NK-92 treated with Interleukin-12 subunit alpha and Interleukin-12 subunit beta, amount 100 ng/mL, for 24 hours (cell line): ENCODE data around the gene LMLN.
A peak's percentile ranks its signal among the peaks of the same experiment; 100 is the strongest.
"Not testable (repeated sequence)": the region's sequence is repeated elsewhere in the genome, so short reads cannot be mapped to it uniquely, and the experiment has no call there.

Source experiments
- DNase-seq: peaks from one replicate; lab custom pipeline; 2025; lab: John Stamatoyannopoulos, UW

The LMLN gene

GRCh38 chr3:198026620-198027019 is 66.6 kb downstream of the LMLN start:
- DNase-seq, result no peak

- no peak for DNase-seq
These were observed 67.2 kb downstream of the LMLN start for GRCh38 chr3:198027045-198027798.

GRCh38 chr3:198027799-198028390 is 67.9 kb downstream of the LMLN start:
- no peak for DNase-seq

GRCh38 chr3:198028718-198029117 is 68.7 kb downstream of the LMLN start:
- DNase-seq, result no peak

DNA sequence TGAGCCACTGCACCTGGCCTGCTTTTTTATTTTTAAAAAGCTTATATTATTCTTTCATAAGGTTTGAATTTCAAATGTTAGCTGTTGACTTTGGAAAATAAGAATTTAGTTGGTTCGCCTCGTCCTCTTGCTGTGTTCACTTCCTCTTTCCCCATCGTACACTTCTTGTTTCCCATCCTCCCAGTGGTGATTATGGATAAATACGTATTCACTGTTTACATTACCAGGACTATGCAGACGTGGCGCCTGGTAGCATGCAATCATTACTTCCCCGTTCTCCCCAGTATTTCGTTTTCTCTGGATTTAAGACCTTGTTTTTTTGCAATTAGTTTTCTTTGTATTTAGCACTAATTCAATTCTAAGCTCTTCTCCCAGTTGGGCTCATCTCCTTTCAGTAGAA is 70.1 kb downstream of the LMLN start:
- no peak for DNase-seq

DNA sequence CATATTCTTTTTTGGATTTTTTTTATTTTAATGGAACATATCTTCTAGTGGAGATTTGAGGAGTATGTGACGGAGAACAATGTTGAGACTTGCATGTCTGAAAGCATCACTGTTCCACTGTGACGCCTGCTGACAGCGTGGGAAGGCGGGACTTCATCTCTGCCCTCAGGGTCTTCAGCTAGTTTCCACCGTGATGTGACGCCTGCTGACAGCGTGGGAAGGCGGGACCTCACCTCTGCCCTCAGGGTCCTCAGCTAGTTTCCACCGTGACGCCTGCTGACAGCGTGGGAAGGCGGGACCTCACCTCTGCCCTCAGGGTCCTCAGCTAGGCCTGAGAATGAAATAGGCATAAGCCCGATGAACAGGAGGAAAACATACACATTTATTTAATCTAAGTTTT is 70.7 kb downstream of the LMLN start:
- no peak for DNase-seq

DNA sequence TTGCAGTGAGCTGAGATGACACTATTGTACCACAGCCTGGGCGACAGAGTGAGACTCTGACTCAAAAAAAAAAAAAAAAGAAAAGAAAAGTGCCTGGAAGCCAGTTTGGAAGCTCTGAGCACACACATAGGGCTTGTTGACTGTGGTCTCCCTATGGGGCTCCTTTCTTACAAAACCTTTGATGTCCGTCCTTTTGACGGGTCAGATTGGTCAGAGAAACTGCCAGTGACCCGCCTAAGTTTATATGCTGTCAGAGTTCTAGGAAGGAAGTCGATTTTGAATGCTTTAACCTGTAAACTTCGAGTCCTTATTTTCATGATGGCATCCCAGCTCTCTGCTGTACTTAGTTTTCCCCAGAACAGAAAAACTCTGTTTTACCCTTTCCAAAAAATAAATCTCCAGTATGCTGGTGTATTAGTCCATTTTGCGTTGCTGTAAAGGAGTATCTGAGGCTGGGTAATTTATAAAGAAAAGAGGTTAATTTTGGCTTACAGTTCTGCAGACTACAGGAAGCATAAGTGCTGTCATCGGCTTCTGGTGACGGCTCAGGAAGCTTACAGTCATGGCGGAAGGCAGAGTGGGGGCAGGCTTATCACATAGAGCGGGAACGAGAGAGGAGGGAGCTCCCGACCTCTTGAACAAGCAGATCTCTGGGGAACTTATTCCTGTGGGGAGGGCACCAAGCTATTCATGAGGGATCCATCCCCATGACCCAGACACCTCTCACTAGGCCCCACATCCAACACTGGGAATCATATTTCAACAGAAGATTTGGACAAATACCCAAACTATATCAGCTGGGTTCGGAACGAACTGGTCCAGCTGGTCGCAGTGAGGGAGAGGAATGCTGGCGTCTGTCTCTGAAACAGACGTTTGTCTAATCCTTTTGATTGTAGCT is 72.3 kb downstream of the LMLN start:
- DNase-seq, result no peak

DNA sequence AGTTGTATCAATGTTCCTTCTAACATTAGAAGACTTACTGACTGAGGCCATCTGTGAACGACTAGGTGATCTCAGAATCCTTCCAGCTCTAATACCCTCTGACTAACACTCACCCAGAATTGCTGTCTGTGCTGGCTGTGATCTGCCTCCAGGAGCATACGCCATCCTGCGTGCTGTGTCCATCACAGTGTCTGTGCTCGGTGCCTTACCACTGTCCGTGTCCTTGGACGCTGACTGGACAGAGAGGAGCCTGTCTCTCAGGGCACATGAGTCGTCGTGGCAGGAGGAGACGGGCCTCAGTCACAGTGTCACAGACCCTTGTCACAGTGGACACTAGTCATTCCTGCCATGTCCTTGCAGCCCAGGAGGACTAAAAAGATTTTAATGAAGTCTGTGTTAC is 83.1 kb downstream of the LMLN start:
- DNase-seq, result no peak

GRCh38 chr3:198046120-198046857 is 86.3 kb downstream of the LMLN start:
- no peak for DNase-seq

DNA sequence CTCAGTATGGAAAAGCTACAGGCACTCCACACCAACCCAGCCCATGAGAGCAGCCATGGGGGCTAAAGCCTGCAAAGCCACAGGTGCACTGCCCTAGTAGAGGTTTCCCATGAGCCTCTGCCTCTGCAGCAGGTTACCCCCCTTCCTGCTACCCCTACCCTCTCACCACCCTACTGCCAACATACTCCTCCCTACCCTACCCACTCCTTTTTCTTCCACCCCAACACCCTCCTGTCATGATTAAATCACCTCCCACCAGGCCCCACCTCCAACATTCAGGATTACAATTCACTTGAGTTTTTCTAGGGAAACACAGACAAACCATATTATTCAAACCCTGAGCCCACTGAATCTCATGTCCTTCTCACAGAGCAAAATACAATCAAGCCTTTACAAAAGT is 88.4 kb downstream of the LMLN start:
- DNase-seq, result no peak

- no peak for DNase-seq
These were observed 91.8 kb downstream of the LMLN start for GRCh38 chr3:198051836-198052235.

- DNase-seq, result not testable (repeated sequence)
These were observed 93.4 kb downstream of the LMLN start for GRCh38 chr3:198053462-198053861.

- DNase-seq, result no peak
These were observed 101.4 kb downstream of the LMLN start for GRCh38 chr3:198061119-198062067.

GRCh38 chr3:198062068-198062465 is 102.0 kb downstream of the LMLN start:
- no peak for DNase-seq

DNA sequence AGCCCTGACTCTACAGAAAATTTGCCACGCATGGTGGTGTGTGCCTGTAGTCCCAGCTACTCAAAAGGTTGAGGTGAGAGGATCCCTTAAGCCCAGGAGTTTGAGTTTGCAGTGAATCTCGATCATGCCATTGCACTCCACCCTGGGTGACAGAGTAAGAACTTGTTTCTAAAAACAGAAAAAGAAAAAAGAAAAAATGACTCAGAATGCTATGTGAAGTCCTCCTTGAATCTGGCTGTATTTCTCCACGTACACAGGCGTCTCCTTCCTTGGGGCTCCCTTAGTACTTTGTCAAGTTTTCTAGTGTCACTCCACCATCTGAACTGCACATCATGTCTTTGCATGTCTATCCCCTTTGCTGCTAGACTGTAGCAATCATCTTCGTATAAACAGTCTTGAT is 104.4 kb downstream of the LMLN start:
- DNase-seq, result no peak

- no peak for DNase-seq
These were observed 105.9 kb downstream of the LMLN start for GRCh38 chr3:198065897-198066296.

GRCh38 chr3:198067416-198067815 is 107.4 kb downstream of the LMLN start:
- no peak for DNase-seq

DNA sequence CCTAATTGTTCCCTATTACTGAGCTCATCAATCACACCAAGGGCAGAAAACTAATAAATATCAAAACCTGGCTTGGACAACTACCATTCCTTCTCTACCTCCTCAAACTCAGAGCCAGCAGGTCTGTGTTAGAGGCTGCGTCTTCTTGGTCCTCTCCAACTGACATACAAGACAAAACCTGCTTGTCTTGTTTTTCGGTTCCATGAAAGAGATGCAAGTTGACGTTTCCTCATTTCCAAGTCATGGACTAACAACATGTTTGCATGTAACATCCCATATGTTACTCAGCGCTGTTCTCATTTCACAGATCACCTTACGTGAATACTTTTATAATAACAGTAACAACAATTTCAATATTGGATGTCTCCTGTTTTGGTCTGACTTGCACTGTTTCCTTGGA is 110.9 kb downstream of the LMLN start:
- DNase-seq, result no peak

- DNase-seq, result peak; percentile 61
These were observed 111.7 kb downstream of the LMLN start for GRCh38 chr3:198071602-198072287.

- no peak for DNase-seq
These were observed 116.8 kb downstream of the LMLN start for GRCh38 chr3:198076722-198077308.
